K562 (cell line): Measurements from ENCODE around the gene CAMSAP3. TPM values are rescaled to one million over a fixed set of nuclear protein-coding genes. Genes with fewer than 3 reads are reported as not detected.

Experiments used
- GABPA ChIP-seq: fragments of 200-800 bp; sonication (Bioruptor generic); conservative IDR thresholded peaks from 2 replicates; pipeline ENCODE4 v1.6.1; 2016; ENCODE audit warnings: low read depth, missing genetic modification characterization, missing compliant biosample characterization
- RBM14 ChIP-seq: fragments of 200-400 bp; formaldehyde crosslinking; IDR thresholded peaks from 2 replicates; pipeline ENCODE4 v1.6.1; 2018; ENCODE audit warnings: low read depth, mild to moderate bottlenecking, low read length, moderate library complexity, borderline replicate concordance; ENCODE audit not compliant: insufficient read depth
- TOE1 ChIP-seq, 2 experiments: fragments of 450-650 bp in 1 of 2; sonication (generic) in 1 of 2; formaldehyde crosslinking in 1 of 2; IDR thresholded peaks; 2 replicates each; pipeline versions ENCODE4 v1.7.1 to v1.8.0; 2016 to 2022; ENCODE audit warnings: borderline replicate concordance in 2 of 2, mild to moderate bottlenecking in 2 of 2, antibody characterized with exemption in 1 of 2, inconsistent platforms in 1 of 2, low read depth in 1 of 2, missing genetic modification reagents in 1 of 2, moderate library complexity in 1 of 2
- XRCC5 ChIP-seq: fragments of 200-400 bp; formaldehyde crosslinking; IDR thresholded peaks from 2 replicates; pipeline ENCODE4 v1.6.1; 2017; ENCODE audit warnings: low read depth, mild to moderate bottlenecking, low read length
- polyA plus RNA-seq, 8 experiments: library from polyadenylated mRNA; depleted of rRNA in 4 of 8; stranded (reverse) in 5 of 8; unstranded in 3 of 8; fragments of >200 nt; fragmentation: Nextera tagmentation in 2 of 8; fragmentation: Illumina TruSeq in 1 of 8; extraction: Ambion mirVana in 2 of 8; extraction: Trizol in 1 of 8; gene quantifications; 2 replicates each; pipeline versions ENCODE4 v1.2.1 to v1.2.3, GENCODE V29; 2011 to 2014; ENCODE audit warnings: inconsistent platforms in 1 of 8, missing spikeins in 1 of 8
- total RNA-seq, 7 experiments: library from RNA; depleted of rRNA in 6 of 7; stranded (reverse); fragments of >200 nt in 6 of 7; fragmentation: Illumina TruSeq in 2 of 7; extraction: Trizol in 2 of 7; gene quantifications; 2 replicates each; pipeline versions ENCODE4 v1.2.1 to v1.2.3, GENCODE V29; 2011 to 2021; ENCODE audit warnings: low replicate concordance in 1 of 7
- TF ChIP-seq, protein P1 (sequence below), 2 experiments: fragments of 450-650 bp; formaldehyde crosslinking in 1 of 2; IDR thresholded peaks; 2 replicates each; pipeline versions ENCODE4 v1.4.0 to v1.6.1; 2014 to 2020; ENCODE audit warnings: mild to moderate bottlenecking in 2 of 2, borderline replicate concordance in 1 of 2, low read depth in 1 of 2
- TF ChIP-seq, protein P2 (sequence below): fragments of 450-650 bp; IDR thresholded peaks from 2 replicates; pipeline ENCODE4 v1.6.1; 2016; ENCODE audit warnings: low read depth
- TF ChIP-seq, protein P3 (sequence below): sonication (generic); formaldehyde crosslinking; IDR thresholded peaks from 2 replicates; pipeline ENCODE4 v1.8.1; 2023; ENCODE audit warnings: mild to moderate bottlenecking, missing genetic modification reagents

CAMSAP3 gene
- total and polyA plus RNA-seq, 9 of the 15 experiments (the other 6 are each of a cell fraction or from before 2014, with no cell fraction given), result 0.01 to 0.89 (median 0.22) TPM; not detected in 1

DNA sequence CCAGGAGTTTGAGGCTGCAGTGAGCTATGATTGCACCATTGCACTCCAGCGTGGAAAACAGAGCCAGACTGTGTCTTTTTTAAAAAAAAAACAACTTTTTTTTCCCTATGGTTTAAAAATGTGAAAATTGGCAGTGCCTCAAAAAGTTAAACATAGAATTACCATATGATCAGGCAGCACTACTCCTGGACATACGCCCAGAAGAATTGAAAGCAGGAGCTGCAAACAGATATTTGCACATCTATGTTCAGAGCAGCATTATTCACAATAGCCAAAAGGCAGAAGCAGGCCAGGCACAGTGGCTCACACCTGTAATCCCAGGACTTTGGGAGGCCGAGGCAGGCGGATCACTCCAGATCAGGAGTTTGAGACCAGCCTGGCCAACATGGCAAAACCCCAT, 69.4 kb downstream of the CAMSAP3 start (continued):
- TF ChIP-seq, protein P1, sequence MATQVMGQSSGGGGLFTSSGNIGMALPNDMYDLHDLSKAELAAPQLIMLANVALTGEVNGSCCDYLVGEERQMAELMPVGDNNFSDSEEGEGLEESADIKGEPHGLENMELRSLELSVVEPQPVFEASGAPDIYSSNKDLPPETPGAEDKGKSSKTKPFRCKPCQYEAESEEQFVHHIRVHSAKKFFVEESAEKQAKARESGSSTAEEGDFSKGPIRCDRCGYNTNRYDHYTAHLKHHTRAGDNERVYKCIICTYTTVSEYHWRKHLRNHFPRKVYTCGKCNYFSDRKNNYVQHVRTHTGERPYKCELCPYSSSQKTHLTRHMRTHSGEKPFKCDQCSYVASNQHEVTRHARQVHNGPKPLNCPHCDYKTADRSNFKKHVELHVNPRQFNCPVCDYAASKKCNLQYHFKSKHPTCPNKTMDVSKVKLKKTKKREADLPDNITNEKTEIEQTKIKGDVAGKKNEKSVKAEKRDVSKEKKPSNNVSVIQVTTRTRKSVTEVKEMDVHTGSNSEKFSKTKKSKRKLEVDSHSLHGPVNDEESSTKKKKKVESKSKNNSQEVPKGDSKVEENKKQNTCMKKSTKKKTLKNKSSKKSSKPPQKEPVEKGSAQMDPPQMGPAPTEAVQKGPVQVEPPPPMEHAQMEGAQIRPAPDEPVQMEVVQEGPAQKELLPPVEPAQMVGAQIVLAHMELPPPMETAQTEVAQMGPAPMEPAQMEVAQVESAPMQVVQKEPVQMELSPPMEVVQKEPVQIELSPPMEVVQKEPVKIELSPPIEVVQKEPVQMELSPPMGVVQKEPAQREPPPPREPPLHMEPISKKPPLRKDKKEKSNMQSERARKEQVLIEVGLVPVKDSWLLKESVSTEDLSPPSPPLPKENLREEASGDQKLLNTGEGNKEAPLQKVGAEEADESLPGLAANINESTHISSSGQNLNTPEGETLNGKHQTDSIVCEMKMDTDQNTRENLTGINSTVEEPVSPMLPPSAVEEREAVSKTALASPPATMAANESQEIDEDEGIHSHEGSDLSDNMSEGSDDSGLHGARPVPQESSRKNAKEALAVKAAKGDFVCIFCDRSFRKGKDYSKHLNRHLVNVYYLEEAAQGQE (IDR thresholded peaks at IDR 0.05; ENCODE audit: borderline replicate concordance), result no peak
- TF ChIP-seq, protein P1 (CRISPR knock-in tag; IDR thresholded peaks at IDR 0.05; ENCODE audit: low read depth), result no peak
- TF ChIP-seq GABPA (tag) (no peak), TOE1 (IDR thresholded peaks at IDR 0.05; ENCODE audit: borderline replicate concordance) (no peak), TOE1 (CRISPR knock-in tag; IDR thresholded peaks at IDR 0.05; ENCODE audit: borderline replicate concordance, low read depth) (no peak), XRCC5 (no peak), RBM14 (no peak)
- TF ChIP-seq, protein P2, sequence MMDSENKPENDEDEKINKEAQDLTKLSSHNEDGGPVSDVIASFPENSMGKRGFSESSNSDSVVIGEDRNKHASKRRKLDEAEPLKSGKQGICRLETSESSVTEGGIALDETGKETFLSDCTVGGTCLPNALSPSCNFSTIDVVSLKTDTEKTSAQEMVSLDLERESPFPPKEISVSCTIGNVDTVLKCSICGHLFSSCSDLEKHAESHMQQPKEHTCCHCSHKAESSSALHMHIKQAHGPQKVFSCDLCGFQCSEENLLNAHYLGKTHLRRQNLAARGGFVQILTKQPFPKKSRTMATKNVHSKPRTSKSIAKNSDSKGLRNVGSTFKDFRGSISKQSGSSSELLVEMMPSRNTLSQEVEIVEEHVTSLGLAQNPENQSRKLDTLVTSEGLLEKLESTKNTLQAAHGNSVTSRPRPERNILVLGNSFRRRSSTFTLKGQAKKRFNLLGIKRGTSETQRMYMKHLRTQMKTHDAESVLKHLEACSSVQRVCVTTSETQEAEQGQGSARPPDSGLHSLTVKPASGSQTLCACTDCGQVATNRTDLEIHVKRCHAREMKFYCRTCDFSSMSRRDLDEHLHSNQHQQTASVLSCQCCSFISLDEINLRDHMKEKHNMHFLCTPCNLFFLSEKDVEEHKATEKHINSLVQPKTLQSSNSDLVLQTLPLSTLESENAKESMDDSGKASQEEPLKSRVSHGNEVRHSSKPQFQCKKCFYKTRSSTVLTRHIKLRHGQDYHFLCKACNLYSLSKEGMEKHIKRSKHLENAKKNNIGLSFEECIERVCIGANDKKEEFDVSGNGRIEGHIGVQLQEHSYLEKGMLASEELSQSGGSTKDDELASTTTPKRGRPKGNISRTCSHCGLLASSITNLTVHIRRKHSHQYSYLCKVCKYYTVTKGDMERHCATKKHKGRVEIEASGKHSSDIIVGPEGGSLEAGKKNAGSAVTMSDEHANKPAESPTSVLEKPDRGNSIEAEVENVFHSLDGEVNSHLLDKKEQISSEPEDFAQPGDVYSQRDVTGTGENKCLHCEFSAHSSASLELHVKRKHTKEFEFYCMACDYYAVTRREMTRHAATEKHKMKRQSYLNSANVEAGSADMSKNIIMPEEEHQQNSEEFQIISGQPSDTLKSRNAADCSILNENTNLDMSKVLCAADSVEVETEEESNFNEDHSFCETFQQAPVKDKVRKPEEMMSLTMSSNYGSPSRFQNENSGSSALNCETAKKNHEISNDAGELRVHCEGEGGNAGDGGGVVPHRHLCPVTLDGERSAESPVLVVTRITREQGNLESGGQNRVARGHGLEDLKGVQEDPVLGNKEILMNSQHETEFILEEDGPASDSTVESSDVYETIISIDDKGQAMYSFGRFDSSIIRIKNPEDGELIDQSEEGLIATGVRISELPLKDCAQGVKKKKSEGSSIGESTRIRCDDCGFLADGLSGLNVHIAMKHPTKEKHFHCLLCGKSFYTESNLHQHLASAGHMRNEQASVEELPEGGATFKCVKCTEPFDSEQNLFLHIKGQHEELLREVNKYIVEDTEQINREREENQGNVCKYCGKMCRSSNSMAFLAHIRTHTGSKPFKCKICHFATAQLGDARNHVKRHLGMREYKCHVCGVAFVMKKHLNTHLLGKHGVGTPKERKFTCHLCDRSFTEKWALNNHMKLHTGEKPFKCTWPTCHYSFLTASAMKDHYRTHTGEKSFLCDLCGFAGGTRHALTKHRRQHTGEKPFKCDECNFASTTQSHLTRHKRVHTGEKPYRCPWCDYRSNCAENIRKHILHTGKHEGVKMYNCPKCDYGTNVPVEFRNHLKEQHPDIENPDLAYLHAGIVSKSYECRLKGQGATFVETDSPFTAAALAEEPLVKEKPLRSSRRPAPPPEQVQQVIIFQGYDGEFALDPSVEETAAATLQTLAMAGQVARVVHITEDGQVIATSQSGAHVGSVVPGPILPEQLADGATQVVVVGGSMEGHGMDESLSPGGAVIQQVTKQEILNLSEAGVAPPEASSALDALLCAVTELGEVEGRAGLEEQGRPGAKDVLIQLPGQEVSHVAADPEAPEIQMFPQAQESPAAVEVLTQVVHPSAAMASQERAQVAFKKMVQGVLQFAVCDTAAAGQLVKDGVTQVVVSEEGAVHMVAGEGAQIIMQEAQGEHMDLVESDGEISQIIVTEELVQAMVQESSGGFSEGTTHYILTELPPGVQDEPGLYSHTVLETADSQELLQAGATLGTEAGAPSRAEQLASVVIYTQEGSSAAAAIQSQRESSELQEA, result no peak
- TF ChIP-seq, protein P3, sequence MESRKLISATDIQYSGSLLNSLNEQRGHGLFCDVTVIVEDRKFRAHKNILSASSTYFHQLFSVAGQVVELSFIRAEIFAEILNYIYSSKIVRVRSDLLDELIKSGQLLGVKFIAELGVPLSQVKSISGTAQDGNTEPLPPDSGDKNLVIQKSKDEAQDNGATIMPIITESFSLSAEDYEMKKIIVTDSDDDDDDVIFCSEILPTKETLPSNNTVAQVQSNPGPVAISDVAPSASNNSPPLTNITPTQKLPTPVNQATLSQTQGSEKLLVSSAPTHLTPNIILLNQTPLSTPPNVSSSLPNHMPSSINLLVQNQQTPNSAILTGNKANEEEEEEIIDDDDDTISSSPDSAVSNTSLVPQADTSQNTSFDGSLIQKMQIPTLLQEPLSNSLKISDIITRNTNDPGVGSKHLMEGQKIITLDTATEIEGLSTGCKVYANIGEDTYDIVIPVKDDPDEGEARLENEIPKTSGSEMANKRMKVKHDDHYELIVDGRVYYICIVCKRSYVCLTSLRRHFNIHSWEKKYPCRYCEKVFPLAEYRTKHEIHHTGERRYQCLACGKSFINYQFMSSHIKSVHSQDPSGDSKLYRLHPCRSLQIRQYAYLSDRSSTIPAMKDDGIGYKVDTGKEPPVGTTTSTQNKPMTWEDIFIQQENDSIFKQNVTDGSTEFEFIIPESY (CRISPR knock-in tag), result no peak
